Measurements from ENCODE around the gene IQSEC1. TPM values are rescaled to one million over a fixed set of nuclear protein-coding genes. Genes with fewer than 3 reads are reported as not detected.

The IQSEC1 gene
- total and polyA plus RNA-seq, 2 donors (not counting 1 experiment from before 2014, with no cell fraction given) = 96.7 to 222 TPM

- no peaks in the 10 kb centered on the region for H3K27me3 Mint-ChIP-seq
- H3K4me1 Mint-ChIP-seq = peaks cover 82% of the 10 kb centered on the region
- peak overlapping the region; percentile 95 for H3K27ac Mint-ChIP-seq
- no peak overlapping the region for H2AFZ ChIP-seq (ENCODE audit: insufficient read depth, low read depth, low read length, poor library complexity, severe bottlenecking)
- peak overlapping the region; percentile 100 for H3K4me3 Mint-ChIP-seq
- ChIA-PET CTCF (interaction anchor here (1.0 to 5.7 kb wide), 7 partner anchors 9 to 90 kb away, joined by 3 to 42 read pairs (median 6); no protein-coding TSS in a partner anchor), POLR2A (interaction anchor here (1.0 to 2.4 kb wide), 6 partner anchors 9 to 51 kb away, joined by 3 to 20 read pairs (median 4); no protein-coding TSS in a partner anchor)
- DNase-seq (no peak), ATAC-seq (ENCODE audit: low read depth) (no peak)
- peaks cover 100% of the 10 kb centered on the region for H3K79me2 ChIP-seq (ENCODE audit: control insufficient read depth, insufficient read depth, low read length)
- peaks cover 0 to 34% of the 10 kb centered on the region in 2 experiments for H3K36me3 ChIP-seq (replicated peaks in 1 of 2; ENCODE audit: control extremely low read depth in 1 of 2, control insufficient read depth in 1 of 2, extremely low read depth in 1 of 2, insufficient read depth in 2 of 2, low read length in 1 of 2)
- peak overlapping the region; percentile 81 to 98 (median 88) for H3K4me3 ChIP-seq (ENCODE audit: control extremely low read depth in 1 of 5, extremely low read depth in 1 of 5, insufficient read depth in 1 of 5, low read depth in 2 of 5, low read length in 4 of 5)
- WGBS (ENCODE audit: insufficient coverage) = 92% methylated on average over 5 of the region's 6 CpGs
- H4K20me1 ChIP-seq (ENCODE audit: control insufficient read depth, insufficient read depth, low read length, poor library complexity, severe bottlenecking) = peaks cover 3% of the 10 kb centered on the region
- no peaks in the 10 kb centered on the region for H3K9me3 Mint-ChIP-seq (ENCODE audit: insufficient read depth)
- TF ChIP-seq EZH2 (IDR thresholded peaks at IDR 0.05; ENCODE audit: borderline replicate concordance, insufficient read depth, low read depth, low read length, poor library complexity, severe bottlenecking) = no peak
- no peak for TF ChIP-seq CTCF (IDR thresholded peaks at IDR 0.05)
- H3K27ac ChIP-seq (ENCODE audit: low read length in 2 of 2) = peak overlapping the region; percentile 96 to 97
- peak overlapping the region; percentile 86 for H3K9ac ChIP-seq (ENCODE audit: low read length)
- intact Hi-C loops (cut with micrococcal nuclease) = loop anchor here (5.0 kb wide), 2 partner anchors 92 to 432 kb away; no protein-coding TSS in a partner anchor
- H3K4me2 ChIP-seq (replicated peaks; ENCODE audit: low read depth, low read length, poor library complexity, severe bottlenecking) = peak overlapping the region; percentile 94
- H3K9me3 ChIP-seq (ENCODE audit: control extremely low read depth in 1 of 3, control insufficient read depth in 2 of 3, insufficient read depth in 1 of 3, low read length in 2 of 3) = no peaks in the 10 kb centered on the region
- H3K4me1 ChIP-seq (ENCODE audit: control insufficient read depth in 2 of 2, insufficient read depth in 2 of 2, low read length in 2 of 2) = peaks cover 68 to 78% of the 10 kb centered on the region in 2 donors
- no peaks in the 10 kb centered on the region for H3K27me3 ChIP-seq (replicated peaks in 1 of 4; ENCODE audit: control extremely low read depth in 1 of 4, control insufficient read depth in 3 of 4, insufficient read depth in 4 of 4, low read length in 3 of 4)
Measured at GRCh38 chr3:13020159-13020750, 53.0 kb downstream of the IQSEC1 start.
